Endothelial cell (in vitro differentiated cells): ENCODE measurements around the gene MCM9. TPM values are rescaled to one million over a fixed set of nuclear protein-coding genes. Genes with fewer than 3 reads are reported as not detected.
A peak's percentile ranks its signal among the peaks of the same experiment; 100 is the strongest.

ENCODE experiments used
- DNase-seq: peaks from one replicate; pipeline ENCODE4 v3.0.0; 2021; ENCODE audit warnings: low spot score
- H3K27ac Mint-ChIP-seq: one replicate; pipeline ENCODE4 v1.8.0; 2021; ENCODE audit warnings: mixed read lengths, inconsistent platforms; ENCODE audit not compliant: unreplicated experiment
- H3K27me3 Mint-ChIP-seq: one replicate; pipeline ENCODE4 v1.8.0; 2021; ENCODE audit warnings: mild to moderate bottlenecking, moderate library complexity, mixed read lengths, inconsistent platforms; ENCODE audit not compliant: unreplicated experiment
- H3K36me3 Mint-ChIP-seq: one replicate; pipeline ENCODE4 v1.8.0; 2021; ENCODE audit warnings: mild to moderate bottlenecking, low read depth, mixed read lengths, inconsistent platforms; ENCODE audit not compliant: unreplicated experiment
- H3K4me1 Mint-ChIP-seq: one replicate; pipeline ENCODE4 v1.8.0; 2021; ENCODE audit warnings: mild to moderate bottlenecking, mixed read lengths, inconsistent platforms; ENCODE audit not compliant: unreplicated experiment
- H3K4me3 Mint-ChIP-seq: one replicate; pipeline ENCODE4 v1.8.0; 2021; ENCODE audit warnings: mild to moderate bottlenecking, mixed read lengths, inconsistent platforms; ENCODE audit not compliant: unreplicated experiment
- H3K9me3 Mint-ChIP-seq: one replicate; pipeline ENCODE4 v1.8.0; 2021; ENCODE audit warnings: mixed read lengths, inconsistent platforms; ENCODE audit not compliant: unreplicated experiment
- total RNA-seq: library from RNA; stranded (reverse); fragmentation: NEBNext Ultra II Directional; extraction: Animal tissue kit (Norgen Biotek cat#: 25700); gene quantifications from one replicate; pipeline ENCODE4 v1.2.1, GENCODE V29; 2021; ENCODE audit not compliant: unreplicated experiment
- TF ChIP-seq, protein P1 (sequence below): fragments of 200-600 bp; sonication (generic); IDR thresholded peaks from one replicate; pipeline ENCODE4 v1.5.0; 2021; ENCODE audit warnings: antibody characterized with exemption; ENCODE audit not compliant: unreplicated experiment

Gene MCM9
- total RNA-seq, 1 donor from 2014 or later, result 12.8 TPM

GRCh38 chr6:118913161-118913560 is 21.8 kb downstream of the MCM9 start:
- DNase-seq, result no peak
- H3K27ac Mint-ChIP-seq, result no peak overlapping the region
- H3K4me3 Mint-ChIP-seq, result no peak overlapping the region
- H3K27me3 Mint-ChIP-seq, result no peaks in the 10 kb centered on the region
- H3K36me3 Mint-ChIP-seq, result peaks cover 28% of the 10 kb centered on the region
- H3K4me1 Mint-ChIP-seq, result no peaks in the 10 kb centered on the region
- TF ChIP-seq, protein P1, sequence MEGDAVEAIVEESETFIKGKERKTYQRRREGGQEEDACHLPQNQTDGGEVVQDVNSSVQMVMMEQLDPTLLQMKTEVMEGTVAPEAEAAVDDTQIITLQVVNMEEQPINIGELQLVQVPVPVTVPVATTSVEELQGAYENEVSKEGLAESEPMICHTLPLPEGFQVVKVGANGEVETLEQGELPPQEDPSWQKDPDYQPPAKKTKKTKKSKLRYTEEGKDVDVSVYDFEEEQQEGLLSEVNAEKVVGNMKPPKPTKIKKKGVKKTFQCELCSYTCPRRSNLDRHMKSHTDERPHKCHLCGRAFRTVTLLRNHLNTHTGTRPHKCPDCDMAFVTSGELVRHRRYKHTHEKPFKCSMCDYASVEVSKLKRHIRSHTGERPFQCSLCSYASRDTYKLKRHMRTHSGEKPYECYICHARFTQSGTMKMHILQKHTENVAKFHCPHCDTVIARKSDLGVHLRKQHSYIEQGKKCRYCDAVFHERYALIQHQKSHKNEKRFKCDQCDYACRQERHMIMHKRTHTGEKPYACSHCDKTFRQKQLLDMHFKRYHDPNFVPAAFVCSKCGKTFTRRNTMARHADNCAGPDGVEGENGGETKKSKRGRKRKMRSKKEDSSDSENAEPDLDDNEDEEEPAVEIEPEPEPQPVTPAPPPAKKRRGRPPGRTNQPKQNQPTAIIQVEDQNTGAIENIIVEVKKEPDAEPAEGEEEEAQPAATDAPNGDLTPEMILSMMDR, result no peak
- H3K9me3 Mint-ChIP-seq, result no peaks in the 10 kb centered on the region

DNA sequence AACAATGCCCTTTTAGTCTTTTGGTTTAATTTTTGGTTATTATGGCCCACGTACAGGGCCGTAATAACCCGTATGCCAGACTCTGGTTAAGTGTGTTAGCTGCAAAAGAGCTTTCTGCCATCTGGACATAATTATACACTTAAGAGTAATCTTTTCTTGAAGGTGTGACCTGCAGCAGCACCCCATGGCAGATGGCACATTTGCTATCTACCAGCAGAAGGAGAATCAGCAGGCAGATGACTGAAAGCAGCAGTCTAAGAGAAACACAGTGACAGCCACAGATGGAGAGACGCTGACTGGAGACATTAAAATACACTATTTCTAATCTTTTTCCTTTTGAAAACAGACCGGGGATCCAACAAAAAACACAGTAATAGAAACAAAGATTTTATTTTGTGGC is 22.3 kb downstream of the MCM9 start:
- Mint-ChIP-seq H3K36me3 (peaks cover 23% of the 10 kb centered on the region), H3K4me3 (no peak overlapping the region), H3K27me3 (no peaks in the 10 kb centered on the region), H3K4me1 (no peaks in the 10 kb centered on the region), H3K27ac (no peak overlapping the region), H3K9me3 (no peaks in the 10 kb centered on the region)
- TF ChIP-seq, protein P1, result no peak
- no peak for DNase-seq

DNA sequence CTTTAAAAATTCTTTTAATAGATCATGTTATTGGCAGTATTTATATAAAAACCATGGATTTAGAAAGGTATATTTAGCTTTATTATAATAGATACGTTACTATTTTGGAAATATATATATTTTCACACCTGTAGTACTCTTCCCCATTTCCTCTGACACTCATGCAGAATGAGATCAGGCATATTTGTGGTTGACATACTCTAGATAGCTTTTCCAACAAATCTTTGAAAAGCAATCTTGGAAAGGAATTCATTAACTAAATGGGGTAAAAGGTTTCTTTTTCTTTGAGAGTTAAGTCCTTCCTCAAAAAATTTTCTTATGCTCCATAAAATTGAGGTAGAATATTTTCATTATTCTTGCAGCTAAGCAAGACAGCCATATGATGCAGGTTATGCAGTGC is 26.5 kb downstream of the MCM9 start:
- Mint-ChIP-seq H3K36me3 (peaks cover 26% of the 10 kb centered on the region), H3K27ac (no peak overlapping the region), H3K4me3 (no peak overlapping the region), H3K9me3 (no peaks in the 10 kb centered on the region), H3K27me3 (no peaks in the 10 kb centered on the region), H3K4me1 (no peaks in the 10 kb centered on the region)
- no peak for DNase-seq
- TF ChIP-seq, protein P1, result no peak

DNA sequence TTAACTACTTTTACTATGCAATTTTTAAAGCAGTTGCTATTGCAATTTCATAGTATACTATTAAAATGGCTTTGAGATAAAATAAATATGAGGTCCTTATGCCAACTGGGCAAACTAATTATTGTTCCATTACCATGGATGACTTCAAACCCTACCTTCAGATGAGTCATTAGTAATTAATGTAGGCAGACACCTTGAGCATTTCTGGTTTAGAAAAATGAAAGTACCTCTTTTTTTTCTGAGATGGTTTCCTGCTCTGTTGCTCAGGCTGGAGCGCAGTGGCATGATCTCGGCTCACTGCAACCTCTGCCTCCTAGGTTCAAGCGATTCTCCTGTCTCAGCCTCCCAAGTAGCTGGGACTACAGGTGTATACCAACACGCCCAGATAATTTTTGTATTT is 29.1 kb downstream of the MCM9 start:
- no peak for DNase-seq
- Mint-ChIP-seq H3K4me3 (no peak overlapping the region), H3K27me3 (no peaks in the 10 kb centered on the region), H3K4me1 (peaks cover 10% of the 10 kb centered on the region), H3K9me3 (no peaks in the 10 kb centered on the region), H3K27ac (peak overlapping the region; percentile 52), H3K36me3 (peaks cover 25% of the 10 kb centered on the region)
- TF ChIP-seq, protein P1, result no peak

GRCh38 chr6:118905084-118905483 is 29.9 kb downstream of the MCM9 start:
- DNase-seq, result no peak
- TF ChIP-seq, protein P1, result no peak
- no peaks in the 10 kb centered on the region for H3K9me3 Mint-ChIP-seq
- H3K27me3 Mint-ChIP-seq, result no peaks in the 10 kb centered on the region
- H3K36me3 Mint-ChIP-seq, result peaks cover 23% of the 10 kb centered on the region
- peaks cover 18% of the 10 kb centered on the region for H3K4me1 Mint-ChIP-seq
- H3K27ac Mint-ChIP-seq, result no peak overlapping the region
- no peak overlapping the region for H3K4me3 Mint-ChIP-seq
